OCI-LY3 (cell line): ENCODE measurements around the gene MYLK4.

Source experiments
- H2AFZ ChIP-seq: fragments of 200-600, 300-600 bp; shearing (Covaris generic); 2 replicates; pipeline ENCODE4 v1.6.0; 2014; ENCODE audit warnings: antibody characterized with exemption, low read depth, low read length
- H3K27ac ChIP-seq: fragments of 200-600, 300-600 bp; sonication (generic); 2 replicates; pipeline ENCODE4 v1.5.1; 2014; ENCODE audit warnings: mild to moderate bottlenecking, low read length, moderate library complexity, mixed read lengths
- H3K27me3 ChIP-seq: fragments of 200-600, 300-600 bp; sonication (generic); 2 replicates; pipeline ENCODE4 v1.6.1; 2014; ENCODE audit warnings: low read depth, low read length, mixed read lengths
- H3K36me3 ChIP-seq: fragments of 200-600, 300-600 bp; sonication (generic); replicated peaks from 2 replicates; pipeline ENCODE3; 2014; ENCODE audit warnings: low read depth, low read length, mixed read lengths
- H3K4me1 ChIP-seq: fragments of 300-600, 200-600 bp; sonication (generic); 2 replicates; pipeline ENCODE4 v1.6.1; 2014; ENCODE audit warnings: low read length, mixed read lengths
- H3K4me2 ChIP-seq: fragments of 200-600, 300-600 bp; sonication (generic); 2 replicates; pipeline ENCODE4 v1.6.1; 2014; ENCODE audit warnings: low read length, mixed read lengths
- H3K4me3 ChIP-seq: fragments of 300-600, 200-600 bp; sonication (generic); 2 replicates; pipeline ENCODE4 v1.5.1; 2014; ENCODE audit warnings: antibody characterized with exemption, mild to moderate bottlenecking, low read length, moderate library complexity
- H3K79me2 ChIP-seq: fragments of 300-600, 200-600 bp; shearing (Covaris generic); 2 replicates; pipeline ENCODE4 v1.6.1; 2014; ENCODE audit warnings: mild to moderate bottlenecking, low read length, mixed read lengths
- H3K9ac ChIP-seq: fragments of 300-600, 200-600 bp; shearing (Covaris generic); 2 replicates; pipeline ENCODE4 v1.6.0; 2014; ENCODE audit warnings: mild to moderate bottlenecking, low read length, moderate library complexity
- H3K9me3 ChIP-seq: fragments of 200-600, 300-600 bp; shearing (Covaris generic); 2 replicates; pipeline ENCODE4 v1.6.1; 2014; ENCODE audit warnings: low read length, mixed read lengths; ENCODE audit not compliant: insufficient read depth
- H4K20me1 ChIP-seq: fragments of 200-600, 300-600 bp; sonication (generic); 2 replicates; pipeline ENCODE4 v1.6.1; 2016; ENCODE audit warnings: low read length, mixed read lengths; ENCODE audit not compliant: insufficient read depth
- EZH2phosphoT487 ChIP-seq: fragments of 200-600 bp; shearing (Covaris generic); IDR thresholded peaks from 2 replicates; pipeline ENCODE4 v1.6.1; 2018; ENCODE audit warnings: antibody characterized with exemption, mixed run types, low read depth
- TF ChIP-seq, protein P1 (sequence below): fragments of 200-600, 300-600 bp; sonication (generic); IDR thresholded peaks from 2 replicates; pipeline ENCODE4 v1.5.1; 2014; ENCODE audit warnings: antibody characterized with exemption, low read length, low read depth

Gene MYLK4

GRCh38 chr6:2766767-2767656, 16.3 kb upstream of the MYLK4 start:
- H4K20me1 ChIP-seq: peaks cover 43% of the 10 kb centered on the region
- no peaks in the 10 kb centered on the region for H3K27me3 ChIP-seq
- H3K9ac ChIP-seq: peak overlapping the region; percentile 71
- H3K79me2 ChIP-seq: peaks cover 64% of the 10 kb centered on the region
- TF ChIP-seq, protein P1, sequence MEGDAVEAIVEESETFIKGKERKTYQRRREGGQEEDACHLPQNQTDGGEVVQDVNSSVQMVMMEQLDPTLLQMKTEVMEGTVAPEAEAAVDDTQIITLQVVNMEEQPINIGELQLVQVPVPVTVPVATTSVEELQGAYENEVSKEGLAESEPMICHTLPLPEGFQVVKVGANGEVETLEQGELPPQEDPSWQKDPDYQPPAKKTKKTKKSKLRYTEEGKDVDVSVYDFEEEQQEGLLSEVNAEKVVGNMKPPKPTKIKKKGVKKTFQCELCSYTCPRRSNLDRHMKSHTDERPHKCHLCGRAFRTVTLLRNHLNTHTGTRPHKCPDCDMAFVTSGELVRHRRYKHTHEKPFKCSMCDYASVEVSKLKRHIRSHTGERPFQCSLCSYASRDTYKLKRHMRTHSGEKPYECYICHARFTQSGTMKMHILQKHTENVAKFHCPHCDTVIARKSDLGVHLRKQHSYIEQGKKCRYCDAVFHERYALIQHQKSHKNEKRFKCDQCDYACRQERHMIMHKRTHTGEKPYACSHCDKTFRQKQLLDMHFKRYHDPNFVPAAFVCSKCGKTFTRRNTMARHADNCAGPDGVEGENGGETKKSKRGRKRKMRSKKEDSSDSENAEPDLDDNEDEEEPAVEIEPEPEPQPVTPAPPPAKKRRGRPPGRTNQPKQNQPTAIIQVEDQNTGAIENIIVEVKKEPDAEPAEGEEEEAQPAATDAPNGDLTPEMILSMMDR: no peak
- TF ChIP-seq EZH2phosphoT487: no peak
- H2AFZ ChIP-seq: no peak overlapping the region
- no peaks in the 10 kb centered on the region for H3K9me3 ChIP-seq
- no peak overlapping the region for H3K27ac ChIP-seq
- peak overlapping the region; percentile 79 for H3K4me2 ChIP-seq
- H3K4me3 ChIP-seq: peak overlapping the region; percentile 93
- H3K36me3 ChIP-seq: peaks cover 29% of the 10 kb centered on the region
- peaks cover 23% of the 10 kb centered on the region for H3K4me1 ChIP-seq

DNA sequence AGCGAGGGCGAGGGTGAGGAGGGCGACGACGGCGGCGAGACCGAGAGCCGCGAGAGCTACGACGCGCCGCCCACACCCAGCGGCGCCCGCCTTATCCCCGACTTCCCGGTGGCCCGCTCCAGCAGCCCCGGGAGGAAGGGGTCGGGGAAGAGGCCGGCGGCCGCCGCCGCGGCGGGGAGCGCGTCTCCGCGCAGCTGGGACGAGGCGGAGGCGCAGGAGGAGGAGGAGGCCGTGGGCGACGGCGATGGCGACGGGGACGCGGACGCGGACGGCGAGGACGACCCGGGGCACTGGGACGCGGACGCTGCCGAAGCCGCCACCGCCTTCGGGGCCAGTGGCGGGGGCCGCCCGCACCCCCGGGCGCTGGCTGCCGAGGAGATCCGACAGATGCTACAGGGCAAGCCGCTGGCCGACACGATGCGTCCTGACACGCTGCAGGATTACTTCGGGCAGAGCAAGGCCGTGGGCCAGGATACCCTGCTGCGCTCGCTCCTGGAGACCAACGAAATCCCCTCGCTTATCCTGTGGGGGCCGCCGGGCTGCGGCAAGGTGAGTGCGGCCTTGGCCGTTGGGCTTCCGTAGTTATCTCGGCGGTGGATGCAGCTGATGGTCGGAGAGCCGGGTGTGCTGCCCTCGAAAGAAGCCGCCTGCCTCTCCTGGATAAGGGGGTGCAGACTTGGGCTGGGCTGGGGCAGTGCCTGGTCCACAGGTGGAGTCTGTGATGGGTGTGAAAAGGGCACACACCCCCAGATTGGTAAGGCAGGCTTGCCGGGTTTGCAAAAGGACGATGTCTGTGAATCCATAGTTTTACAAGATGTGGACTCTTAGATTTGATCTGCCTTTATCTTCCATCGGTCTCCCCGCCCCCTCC, 15.4 kb upstream of the MYLK4 start:
- peaks cover 39% of the 10 kb centered on the region for H4K20me1 ChIP-seq
- H3K27ac ChIP-seq: peak overlapping the region; percentile 75
- H3K79me2 ChIP-seq: peaks cover 55% of the 10 kb centered on the region

DNA sequence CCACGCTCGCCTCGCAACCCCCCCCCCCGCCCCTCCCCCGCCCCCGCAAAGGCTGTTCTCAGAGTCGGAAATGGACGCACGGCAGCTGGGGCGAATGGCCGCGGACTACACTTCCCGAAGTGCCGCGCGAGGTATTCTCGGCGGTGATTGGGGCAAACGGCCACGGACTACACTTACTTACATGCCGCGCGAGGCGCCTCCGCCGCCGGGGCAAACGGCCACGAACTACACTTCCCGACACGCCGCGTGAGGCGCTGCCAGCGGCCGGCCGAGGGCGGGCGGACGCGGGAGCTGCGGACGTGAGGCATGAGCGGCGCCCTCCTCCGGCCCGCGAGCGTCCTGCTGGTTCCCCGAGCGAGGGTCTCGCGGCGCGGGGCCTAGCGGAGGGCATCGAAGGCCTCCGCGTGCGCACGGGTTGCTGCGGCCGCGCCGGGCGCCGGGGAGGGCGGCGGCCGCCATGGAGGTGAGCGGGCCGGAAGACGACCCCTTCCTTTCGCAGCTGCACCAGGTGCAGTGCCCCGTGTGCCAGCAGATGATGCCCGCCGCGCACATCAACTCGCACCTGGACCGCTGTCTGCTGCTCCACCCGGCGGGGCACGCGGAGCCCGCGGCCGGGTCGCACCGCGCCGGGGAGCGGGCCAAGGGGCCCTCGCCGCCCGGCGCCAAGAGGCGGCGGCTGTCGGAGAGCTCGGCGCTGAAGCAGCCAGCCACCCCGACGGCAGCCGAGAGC, 14.6 kb upstream of the MYLK4 start, which contains the start of gene WRNIP1:
Gene WRNIP1, plus strand, starts transcription at position 228 of the 730 bp plus-strand sequence. Its CDS starts 230 bp downstream, at position 458.
- Histone ChIP-seq H3K27ac (peak within 1 kb of the TSS; percentile 75), H3K79me2 (peaks cover 47% of the 10 kb centered on the region), H4K20me1 (peaks cover 36% of the 10 kb centered on the region), H3K4me3 (peak within 1 kb of the TSS; percentile 93), H3K9ac (peak within 1 kb of the TSS; percentile 77), H3K9me3 (no peaks in the 10 kb centered on the region), H3K36me3 (peaks cover 20% of the 10 kb centered on the region), H2AFZ (peak within 1 kb of the TSS; percentile 62), H3K27me3 (no peaks in the 10 kb centered on the region), H3K4me2 (peak within 1 kb of the TSS; percentile 79), H3K4me1 (peaks cover 23% of the 10 kb centered on the region)
- TF ChIP-seq, protein P1: peak; percentile 35
- TF ChIP-seq EZH2phosphoT487: no peak

More for the DNA sequence above, 15.4 kb upstream of the MYLK4 start:
- Histone ChIP-seq H3K4me2 (peak overlapping the region; percentile 79), H3K36me3 (peaks cover 22% of the 10 kb centered on the region), H3K9ac (peak overlapping the region; percentile 71), H3K9me3 (no peaks in the 10 kb centered on the region), H3K4me1 (peaks cover 23% of the 10 kb centered on the region), H3K4me3 (peak overlapping the region; percentile 93), H3K27me3 (no peaks in the 10 kb centered on the region), H2AFZ (no peak overlapping the region; the same call in 1 of the 2 replicates)
- no peak for TF ChIP-seq EZH2phosphoT487
- TF ChIP-seq, protein P1: no peak
